IMR-90 (cell line): ENCODE results near the gene DUSP8. TPM values are rescaled to one million over a fixed set of nuclear protein-coding genes. Genes with fewer than 3 reads are reported as not detected.

Experiments
- ATAC-seq: fragments of 200-7000 bp; cut with Tn5 transposase; 2 replicates; pipeline ENCODE4 v1.9.1; 2020; ENCODE audit warnings: low read depth, mild to moderate bottlenecking, moderate library complexity
- BruUV-seq: library from RNA; stranded (reverse); fragments of 400-500 nt; replicated peaks from 2 replicates; lab custom pipeline; 2021; lab: Mats Ljungman, UMichigan
- CTCF ChIA-PET: fragments of 300-600 bp; formaldehyde crosslinking; extraction: SDS; loops from one replicate; lab custom pipeline; 2021; ENCODE audit warnings: antibody characterized with exemption; lab: Yijun Ruan, JAX
- POLR2A ChIA-PET: fragments of 300-600 bp; sonication (Branson Sonifier 250); formaldehyde crosslinking; loops from one replicate; lab custom pipeline; 2022; ENCODE audit warnings: antibody characterized with exemption; ENCODE audit not compliant: unreplicated experiment; lab: Charles Lee
- DNase-seq: peaks from one replicate; pipeline ENCODE4 v3.0.0; 2013
- H2AFZ ChIP-seq: replicated peaks from 2 replicates; pipeline ENCODE3; 2013; ENCODE audit warnings: low read length, mild to moderate bottlenecking; ENCODE audit not compliant: poor library complexity
- H2AK5ac ChIP-seq: 2 replicates; pipeline ENCODE4 v1.6.1; 2013; ENCODE audit warnings: low read depth, low read length, inconsistent platforms
- H2AK9ac ChIP-seq: replicated peaks from 2 replicates; pipeline ENCODE3; 2013; ENCODE audit warnings: mild to moderate bottlenecking, low read depth, low read length, moderate library complexity; ENCODE audit not compliant: poor library complexity
- H2BK120ac ChIP-seq: 2 replicates; pipeline ENCODE4 v1.6.1; 2013; ENCODE audit warnings: low read depth, low read length, inconsistent platforms
- H2BK15ac ChIP-seq: 3 replicates; pipeline ENCODE4 v1.6.1; 2013; ENCODE audit warnings: low read depth, low read length, inconsistent platforms
- H2BK20ac ChIP-seq: 2 replicates; pipeline ENCODE4 v1.6.1; 2013; ENCODE audit warnings: low read depth, mild to moderate bottlenecking, inconsistent platforms, low read length, moderate library complexity
- H2BK5ac ChIP-seq: 2 replicates; pipeline ENCODE4 v1.6.1; 2013; ENCODE audit warnings: mild to moderate bottlenecking, low read depth, low read length, inconsistent platforms; ENCODE audit not compliant: poor library complexity, severe bottlenecking
- H3K14ac ChIP-seq: replicated peaks from 2 replicates; pipeline ENCODE4 v1.6.1; 2013; ENCODE audit warnings: low read depth, low read length, inconsistent platforms
- H3K18ac ChIP-seq: 2 replicates; pipeline ENCODE4 v1.6.1; 2013; ENCODE audit warnings: low read depth, low read length, control low read depth
- H3K23ac ChIP-seq: 2 replicates; pipeline ENCODE4 v1.6.1; 2013; ENCODE audit warnings: low read depth, low read length, inconsistent platforms
- H3K27ac ChIP-seq: 2 replicates; pipeline ENCODE4 v1.5.1; 2013; ENCODE audit warnings: mild to moderate bottlenecking, control low read depth, low read length; ENCODE audit not compliant: insufficient read depth
- H3K27me3 ChIP-seq: 2 replicates; pipeline ENCODE4 v1.6.1; 2013; ENCODE audit warnings: low read length; ENCODE audit not compliant: control insufficient read depth, insufficient read depth
- H3K36me3 ChIP-seq: 2 replicates; pipeline ENCODE4 v1.6.1; 2013; ENCODE audit warnings: low read length, mixed read lengths; ENCODE audit not compliant: control insufficient read depth, insufficient read depth
- H3K4ac ChIP-seq: 2 replicates; pipeline ENCODE4 v1.6.1; 2013; ENCODE audit warnings: low read depth, low read length, inconsistent platforms
- H3K4me1 ChIP-seq: 2 replicates; pipeline ENCODE4 v1.6.1; 2013; ENCODE audit warnings: low read length, mixed read lengths; ENCODE audit not compliant: control insufficient read depth, insufficient read depth
- H3K4me2 ChIP-seq: 2 replicates; pipeline ENCODE4 v1.6.1; 2013; ENCODE audit warnings: low read depth, mild to moderate bottlenecking, control low read depth, low read length, moderate library complexity
- H3K4me3 ChIP-seq: 2 replicates; pipeline ENCODE4 v1.5.1; 2013; ENCODE audit warnings: low read depth, mild to moderate bottlenecking, control low read depth, low read length, moderate library complexity; ENCODE audit not compliant: insufficient read depth
- H3K56ac ChIP-seq: 2 replicates; pipeline ENCODE4 v1.6.1; 2013; ENCODE audit warnings: low read length, inconsistent platforms; ENCODE audit not compliant: insufficient read depth; ENCODE audit errors: extremely low read depth
- H3K79me1 ChIP-seq, 2 experiments: 2 replicates each; pipeline ENCODE4 v1.6.1; 2013; ENCODE audit warnings: low read length in 2 of 2, inconsistent platforms in 1 of 2, low read depth in 1 of 2
- H3K9ac ChIP-seq: 2 replicates; pipeline ENCODE4 v1.6.1; 2013; ENCODE audit warnings: low read depth, low read length, control low read depth
- H3K9me1 ChIP-seq: 2 replicates; pipeline ENCODE4 v1.6.1; 2013; ENCODE audit warnings: low read length, inconsistent platforms; ENCODE audit not compliant: insufficient read depth
- H3K9me3 ChIP-seq: 2 replicates; pipeline ENCODE4 v1.6.1; 2013; ENCODE audit warnings: low read length; ENCODE audit not compliant: control insufficient read depth, insufficient read depth
- H4K20me1 ChIP-seq: 2 replicates; pipeline ENCODE4 v1.6.1; 2013; ENCODE audit warnings: low read length, inconsistent platforms; ENCODE audit not compliant: insufficient read depth
- H4K5ac ChIP-seq: 2 replicates; pipeline ENCODE4 v1.6.1; 2013; ENCODE audit warnings: mild to moderate bottlenecking, low read depth, low read length, control low read depth
- H4K8ac ChIP-seq, 2 experiments: 2 replicates each; pipeline ENCODE4 v1.6.1; 2013; ENCODE audit warnings: low read depth in 2 of 2, low read length in 2 of 2, control low read depth in 1 of 2, inconsistent platforms in 1 of 2
- H4K91ac ChIP-seq: 2 replicates; pipeline ENCODE4 v1.6.1; 2013; ENCODE audit warnings: low read depth, low read length, inconsistent platforms; ENCODE audit not compliant: insufficient read depth
- MAZ ChIP-seq: IDR thresholded peaks from 2 replicates; pipeline ENCODE4 v1.6.1; 2012; ENCODE audit warnings: low read depth, mild to moderate bottlenecking, low read length, improper control_type of control experiment, moderate library complexity, borderline replicate concordance
- NFE2L2 ChIP-seq: fragments of 150-350 bp; IDR thresholded peaks from 2 replicates; pipeline ENCODE4 v1.6.1; 2016; ENCODE audit warnings: low read depth, mild to moderate bottlenecking, low read length
- WGBS, 2 experiments: methylation state at CpG; one replicate each; pipeline versions ENCODE4 v1.1.5 to v1.1.7; 2013; ENCODE audit warnings: missing lambda C conversion rate in 2 of 2; ENCODE audit not compliant: insufficient read length in 1 of 2; ENCODE audit errors: extremely low coverage in 2 of 2; 5-methylcytosine and 5-hydroxymethylcytosine counted together
- dilution Hi-C: fragments of 300-500 bp; cut with HindIII; formaldehyde crosslinking; loops from one replicate; pipeline ENCODE4 v1.14.3; 2018; ENCODE audit warnings: low sequenced_read_pairs; ENCODE audit not compliant: unreplicated experiment
- in situ Hi-C: fragments of 300-500 bp; cut with MboI; formaldehyde crosslinking; loops from 3 replicates; pipeline ENCODE4 v1.14.3; 2019; ENCODE audit warnings: low sequenced_read_pairs, inconsistent platforms, mixed read lengths
- intact Hi-C: fragments of 100-400 bp; cut with micrococcal nuclease; formaldehyde crosslinking; loops from 2 replicates; pipeline ENCODE4 v1.10.0; 2022
- polyA plus RNA-seq, 3 experiments: library from polyadenylated mRNA; depleted of rRNA; stranded (reverse); fragments of >200 nt; gene quantifications; 2 replicates each; pipeline ENCODE4 v1.2.3, GENCODE V29; 2012; ENCODE audit warnings: low replicate concordance in 1 of 3
- total RNA-seq: library from RNA; depleted of rRNA; stranded (reverse); fragments of >200 nt; gene quantifications from 2 replicates; pipeline ENCODE4 v1.2.3, GENCODE V29; 2012

Gene DUSP8
- total and polyA plus RNA-seq, 2 of the 4 experiments (the other 2 are of a cell fraction) = 0.72 to 4.2 TPM

DNA sequence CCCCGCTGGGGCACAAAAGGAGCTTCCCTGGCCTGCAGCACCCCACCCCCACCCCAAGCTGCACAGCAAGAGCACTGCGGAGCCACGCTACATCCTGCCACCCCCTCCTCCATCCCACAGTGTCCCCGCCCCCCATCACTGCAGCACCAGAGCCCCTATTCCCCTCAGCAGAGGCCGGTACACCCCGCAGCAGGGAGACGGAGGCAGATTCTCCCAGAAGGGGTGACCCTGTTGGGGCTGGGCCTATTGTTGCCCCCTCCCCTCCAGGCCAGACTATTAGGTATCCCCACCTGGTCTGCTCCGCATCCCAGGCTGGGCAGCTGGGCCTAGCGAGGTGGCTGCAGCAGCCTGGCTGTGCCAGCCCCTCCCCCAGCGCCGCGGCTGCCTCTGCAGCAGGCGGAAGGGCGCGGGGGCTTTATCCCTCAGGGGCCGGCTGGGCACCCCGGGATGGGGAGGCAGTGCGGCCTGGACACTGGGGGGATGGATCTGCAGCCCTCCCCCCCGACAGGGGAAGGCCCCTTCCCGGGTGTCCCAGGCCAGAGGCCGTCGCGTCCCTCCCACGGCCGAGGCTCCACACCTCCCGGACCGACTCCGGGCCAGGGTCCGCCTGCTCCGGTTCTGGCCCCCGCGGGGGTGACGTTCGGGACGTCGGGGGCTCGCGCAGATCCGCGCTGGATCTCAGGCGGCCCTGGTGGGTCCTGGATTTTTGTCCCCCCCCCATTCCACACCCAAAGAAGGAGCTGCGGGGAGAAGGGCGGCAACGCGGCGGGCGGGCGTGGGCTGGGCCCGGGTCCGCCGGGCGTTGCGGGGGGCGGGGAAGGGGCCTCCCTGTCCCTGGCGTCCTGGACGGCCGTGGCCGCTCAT, 943 bp downstream of the DUSP8 start:
- dilution Hi-C loops = no loop called here
- Histone ChIP-seq H3K4me2 (peak overlapping the region; percentile 93), H3K4me3 (peak overlapping the region; percentile 58)

More for the DNA sequence above, 943 bp downstream of the DUSP8 start:
- Histone ChIP-seq H3K4me1 (peaks cover 3% of the 10 kb centered on the region), H2AK5ac (peak overlapping the region; percentile 39; the same call in 1 of the 2 replicates), H2BK120ac (no peak overlapping the region), H3K23ac (no peak overlapping the region; the same call in 1 of the 2 replicates), H3K14ac (peak overlapping the region; percentile 59), H4K8ac (no peak overlapping the region), H3K9ac (peak overlapping the region; percentile 57), H3K27me3 (peaks cover 21% of the 10 kb centered on the region), H4K5ac (no peak overlapping the region), H2BK5ac (no peak overlapping the region), H3K36me3 (no peaks in the 10 kb centered on the region), H3K9me3 (no peaks in the 10 kb centered on the region), H3K18ac (no peak overlapping the region), H2AFZ (peak overlapping the region; percentile 85), H3K79me1 (peaks cover 11 to 26% of the 10 kb centered on the region in 2 experiments; a peak in 2 of 4 replicates), H3K4ac (peak overlapping the region; percentile 65; the same call in 1 of the 2 replicates), H2AK9ac (peak overlapping the region; percentile 94), H2BK15ac (no peak overlapping the region), H4K20me1 (peaks cover 60% of the 10 kb centered on the region), H2BK20ac (no peak overlapping the region), H3K9me1 (no peaks in the 10 kb centered on the region), H3K56ac (no peak overlapping the region), H3K27ac (peak overlapping the region; percentile 15; the same call in 1 of the 2 replicates), H4K91ac (peak overlapping the region; percentile 47; the same call in 1 of the 2 replicates)
- in situ Hi-C loops = no loop called here
- 3% methylated on average over 10 of the region's 58 CpGs; no CpG with 5 or more reads in 1 of the 2 experiments for WGBS, 2 experiments
- intact Hi-C loops = no loop called here
- POLR2A ChIA-PET = no interaction called here
- DNase-seq (no peak), ATAC-seq (peak; percentile 7)
- TF ChIP-seq NFE2L2 = no peak
- TF ChIP-seq MAZ = peak; percentile 5; the same call in 1 of the 2 replicates
- CTCF ChIA-PET = interaction anchor here (4.4 kb wide), 1 partner anchor 25 kb away, joined by 30 read pairs; no protein-coding TSS in a partner anchor
- BruUV-seq = no TSS peak
